Smooth muscle cell (in vitro differentiated cells): ENCODE measurements around the gene LRRC37A3. TPM values are rescaled to one million over a fixed set of nuclear protein-coding genes. Genes with fewer than 3 reads are reported as not detected.
"Not testable (repeated sequence)": the region's sequence is repeated elsewhere in the genome, so short reads cannot be mapped to it uniquely, and the experiment has no call there.

ENCODE experiments used
- DNase-seq: peaks from one replicate; lab custom pipeline; 2025; ENCODE audit not compliant: unreplicated experiment; lab: John Stamatoyannopoulos, UW
- H2AFZ ChIP-seq: fragments of 200-600 bp; sonication (generic); 2 replicates; pipeline ENCODE4 v1.6.0; 2016; ENCODE audit warnings: antibody characterized with exemption, low read depth, mild to moderate bottlenecking
- H3F3A ChIP-seq: fragments of 200-600 bp; sonication (generic); 2 replicates; pipeline ENCODE4 v1.6.0; 2017; ENCODE audit warnings: antibody characterized with exemption, low read depth
- H3K27ac ChIP-seq: fragments of 200-600 bp; sonication (generic); 2 replicates; pipeline ENCODE4 v1.5.1; 2016; ENCODE audit warnings: low read depth, mild to moderate bottlenecking
- H3K27me3 ChIP-seq: fragments of 200-600 bp; sonication (generic); 2 replicates; pipeline ENCODE4 v1.6.1; 2016; ENCODE audit warnings: low read depth, mild to moderate bottlenecking
- H3K36me3 ChIP-seq: fragments of 200-600 bp; sonication (generic); 2 replicates; pipeline ENCODE4 v1.5.1; 2016; ENCODE audit warnings: low read depth
- H3K4me1 ChIP-seq: fragments of 200-600 bp; sonication (generic); 2 replicates; pipeline ENCODE4 v1.5.1; 2016; ENCODE audit warnings: low read depth
- H3K4me2 ChIP-seq: fragments of 200-600 bp; sonication (generic); 2 replicates; pipeline ENCODE4 v1.6.0; 2016; ENCODE audit warnings: mild to moderate bottlenecking
- H3K4me3 ChIP-seq: fragments of 200-600 bp; sonication (generic); 2 replicates; pipeline ENCODE4 v1.5.1; 2016; ENCODE audit warnings: mild to moderate bottlenecking
- H3K79me2 ChIP-seq: fragments of 200-600 bp; sonication (generic); 2 replicates; pipeline ENCODE4 v1.6.0; 2016; ENCODE audit warnings: low read depth, mild to moderate bottlenecking
- H3K9ac ChIP-seq: fragments of 200-600 bp; sonication (generic); 2 replicates; pipeline ENCODE4 v1.6.0; 2016; ENCODE audit warnings: low read depth
- H3K9me3 ChIP-seq: fragments of 200-600 bp; sonication (generic); replicated peaks from 2 replicates; pipeline ENCODE4 v1.5.1; 2016; ENCODE audit warnings: low read depth
- H4K20me1 ChIP-seq: fragments of 200-600 bp; sonication (generic); 2 replicates; pipeline ENCODE4 v1.6.0; 2016; ENCODE audit warnings: low read depth
- WGBS: methylation state at CpG from one replicate; pipeline ENCODE4 v1.1.7; 2016; ENCODE audit warnings: low lambda C conversion rate; 5-methylcytosine and 5-hydroxymethylcytosine counted together
- polyA plus RNA-seq: library from polyadenylated mRNA; unstranded; fragments of >200 nt; fragmentation: Nextera tagmentation; extraction: Ambion mirVana; gene quantifications from 2 replicates; pipeline ENCODE4 v1.2.1, GENCODE V29; 2016
- total RNA-seq: library from RNA; depleted of rRNA; stranded (reverse); fragments of >200 nt; gene quantifications from 2 replicates; pipeline ENCODE4 v1.2.3, GENCODE V29; 2014
- TF ChIP-seq, protein P1 (sequence below): fragments of 200-600 bp; sonication (generic); IDR thresholded peaks from 2 replicates; pipeline ENCODE4 v1.5.1; 2017; ENCODE audit warnings: borderline replicate concordance, mild to moderate bottlenecking, antibody characterized with exemption; ENCODE audit not compliant: insufficient read depth, poor library complexity, severe bottlenecking

Gene LRRC37A3
- total and polyA plus RNA-seq, 2 experiments from 2014 or later: 6.1 to 7.2 TPM

DNA sequence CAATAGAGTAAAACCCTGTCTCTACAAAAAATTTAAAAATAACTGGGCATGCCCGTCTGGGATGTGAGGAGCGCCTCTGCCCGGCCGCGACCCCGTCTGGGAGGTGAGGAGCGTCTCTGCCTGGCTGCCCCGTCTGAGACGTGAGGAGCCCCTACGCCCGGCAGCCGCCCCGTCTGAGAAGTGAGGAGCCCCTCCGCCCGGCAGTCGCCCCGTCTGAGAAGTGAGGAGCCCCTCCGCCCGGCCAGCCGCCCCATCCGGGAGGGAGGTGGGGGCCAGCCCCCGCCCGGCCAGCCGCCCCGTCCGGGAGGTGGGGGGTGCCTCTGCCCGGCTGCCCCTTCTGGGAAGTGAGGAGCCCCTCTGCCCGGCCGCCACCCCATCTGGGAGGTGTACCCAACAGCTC is 45.1 kb downstream of the LRRC37A3 start:
- not testable (repeated sequence) for H3F3A ChIP-seq, H3K27me3 ChIP-seq, H3K4me2 ChIP-seq, H4K20me1 ChIP-seq, H3K9me3 ChIP-seq, H3K79me2 ChIP-seq, DNase-seq, H3K4me1 ChIP-seq, H3K27ac ChIP-seq, H3K36me3 ChIP-seq, H3K9ac ChIP-seq, H3K4me3 ChIP-seq, H2AFZ ChIP-seq
- 99% methylated on average over 18 of the region's 29 CpGs for WGBS

- DNase-seq: not testable (repeated sequence)
- WGBS: 59% methylated on average over 49 of the region's 49 CpGs
Observed at GRCh38 chr17:64847504-64848466, 71.5 kb downstream of the LRRC37A3 start.

GRCh38 chr17:64846892-64847291 is 72.4 kb downstream of the LRRC37A3 start:
- not testable (repeated sequence) for H3K27ac ChIP-seq, H3K27me3 ChIP-seq, H3K4me3 ChIP-seq, H3K36me3 ChIP-seq, H3K4me1 ChIP-seq, H3K9me3 ChIP-seq, H3K9ac ChIP-seq, H4K20me1 ChIP-seq, H3K79me2 ChIP-seq, H2AFZ ChIP-seq, H3K4me2 ChIP-seq, DNase-seq, H3F3A ChIP-seq
- 64% methylated on average over 3 of the region's 4 CpGs for WGBS

More at GRCh38 chr17:64847504-64848466, 71.5 kb downstream of the LRRC37A3 start:
- not testable (repeated sequence) for H4K20me1 ChIP-seq, H3K4me2 ChIP-seq, H3K27ac ChIP-seq, H3K9ac ChIP-seq, H2AFZ ChIP-seq, H3K9me3 ChIP-seq, H3K79me2 ChIP-seq, H3K27me3 ChIP-seq, H3K4me3 ChIP-seq, H3K36me3 ChIP-seq, H3F3A ChIP-seq, H3K4me1 ChIP-seq
- TF ChIP-seq, protein P1, sequence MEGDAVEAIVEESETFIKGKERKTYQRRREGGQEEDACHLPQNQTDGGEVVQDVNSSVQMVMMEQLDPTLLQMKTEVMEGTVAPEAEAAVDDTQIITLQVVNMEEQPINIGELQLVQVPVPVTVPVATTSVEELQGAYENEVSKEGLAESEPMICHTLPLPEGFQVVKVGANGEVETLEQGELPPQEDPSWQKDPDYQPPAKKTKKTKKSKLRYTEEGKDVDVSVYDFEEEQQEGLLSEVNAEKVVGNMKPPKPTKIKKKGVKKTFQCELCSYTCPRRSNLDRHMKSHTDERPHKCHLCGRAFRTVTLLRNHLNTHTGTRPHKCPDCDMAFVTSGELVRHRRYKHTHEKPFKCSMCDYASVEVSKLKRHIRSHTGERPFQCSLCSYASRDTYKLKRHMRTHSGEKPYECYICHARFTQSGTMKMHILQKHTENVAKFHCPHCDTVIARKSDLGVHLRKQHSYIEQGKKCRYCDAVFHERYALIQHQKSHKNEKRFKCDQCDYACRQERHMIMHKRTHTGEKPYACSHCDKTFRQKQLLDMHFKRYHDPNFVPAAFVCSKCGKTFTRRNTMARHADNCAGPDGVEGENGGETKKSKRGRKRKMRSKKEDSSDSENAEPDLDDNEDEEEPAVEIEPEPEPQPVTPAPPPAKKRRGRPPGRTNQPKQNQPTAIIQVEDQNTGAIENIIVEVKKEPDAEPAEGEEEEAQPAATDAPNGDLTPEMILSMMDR: peak; percentile 52

DNA sequence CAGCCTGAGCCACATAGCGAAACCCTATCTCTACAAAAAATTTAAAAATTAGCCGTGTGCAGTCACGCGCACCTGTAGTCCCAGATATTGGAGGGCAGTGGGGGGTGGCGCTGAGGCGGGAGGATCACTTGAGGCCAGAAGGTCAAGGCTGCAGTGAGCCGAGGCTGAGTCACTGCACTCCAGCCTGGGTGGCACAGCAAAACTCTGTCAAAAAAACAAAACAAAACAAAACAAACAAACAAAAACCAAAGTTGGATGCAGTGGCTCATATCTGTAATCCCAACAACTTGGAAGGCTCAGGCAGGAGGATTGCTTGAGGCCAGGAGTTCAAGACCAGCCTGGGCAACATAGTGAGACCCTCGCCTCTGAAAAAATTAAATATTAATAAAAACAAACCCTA is 75.4 kb downstream of the LRRC37A3 start:
- not testable (repeated sequence) for H3F3A ChIP-seq, H3K79me2 ChIP-seq, H3K4me1 ChIP-seq, H3K27me3 ChIP-seq, H3K4me2 ChIP-seq, DNase-seq, H3K4me3 ChIP-seq, H3K36me3 ChIP-seq, H3K9ac ChIP-seq, H3K27ac ChIP-seq, H4K20me1 ChIP-seq, H2AFZ ChIP-seq, H3K9me3 ChIP-seq
- WGBS: 94% methylated on average over 8 of the region's 8 CpGs

DNA sequence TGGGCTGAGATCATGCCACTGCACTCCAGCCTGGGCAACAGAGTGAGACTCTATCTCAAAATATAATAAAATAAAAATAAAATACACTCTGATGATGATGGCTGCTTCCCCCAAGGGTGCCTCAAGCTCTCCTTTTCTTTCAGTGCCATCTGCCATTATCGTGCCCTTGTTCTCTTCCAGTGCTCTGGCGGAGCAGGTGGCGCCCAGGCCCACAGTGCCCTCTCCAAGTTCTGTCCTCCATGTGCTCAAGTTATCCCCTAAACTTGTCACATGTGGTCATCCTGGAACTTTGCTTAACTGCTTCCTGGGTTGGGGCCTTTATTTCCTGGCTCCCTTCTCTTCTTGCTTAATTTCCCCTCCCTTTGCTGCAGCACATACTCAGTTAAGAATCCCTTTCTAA is 76.4 kb downstream of the LRRC37A3 start:
- H3K4me1 ChIP-seq, H3F3A ChIP-seq, H3K9me3 ChIP-seq, H3K36me3 ChIP-seq, DNase-seq, H3K27ac ChIP-seq, H3K9ac ChIP-seq, H3K4me2 ChIP-seq, H3K27me3 ChIP-seq, H3K79me2 ChIP-seq, H4K20me1 ChIP-seq, H3K4me3 ChIP-seq, H2AFZ ChIP-seq: not testable (repeated sequence)
- WGBS: 100% methylated on average over 3 of the region's 3 CpGs

- not testable (repeated sequence) for H3K4me1 ChIP-seq, H4K20me1 ChIP-seq, DNase-seq, H3K27ac ChIP-seq, H3K4me3 ChIP-seq, H2AFZ ChIP-seq, H3K9ac ChIP-seq, H3K36me3 ChIP-seq, H3K27me3 ChIP-seq, H3K9me3 ChIP-seq, H3K79me2 ChIP-seq, H3F3A ChIP-seq, H3K4me2 ChIP-seq
- 79% methylated on average over 2 of the region's 2 CpGs for WGBS
Observed at GRCh38 chr17:64840960-64841359, 78.3 kb downstream of the LRRC37A3 start.

GRCh38 chr17:64838513-64838912 is 80.8 kb downstream of the LRRC37A3 start:
- not testable (repeated sequence) for H3K9me3 ChIP-seq, H3K27me3 ChIP-seq, H3K4me3 ChIP-seq, H4K20me1 ChIP-seq, DNase-seq, H3F3A ChIP-seq, H3K4me1 ChIP-seq, H3K36me3 ChIP-seq, H3K9ac ChIP-seq, H2AFZ ChIP-seq, H3K79me2 ChIP-seq, H3K4me2 ChIP-seq, H3K27ac ChIP-seq
- 98% methylated on average over 5 of the region's 5 CpGs for WGBS
